ENCODE data around the gene GDPGP1.

GDPGP1 gene

GRCh38 chr15:90213122-90213817, 20.7 kb upstream of the GDPGP1 start:
- Histone ChIP-seq H3K79me2 (ENCODE audit: insufficient read depth, low read length) (no peaks in the 10 kb centered on the region), H3F3A (ENCODE audit: insufficient read depth, low read length) (no peaks in the 10 kb centered on the region), H3K36me3 (ENCODE audit: insufficient read depth, low read length) (peaks cover 9% of the 10 kb centered on the region), H3K27me3 (ENCODE audit: insufficient read depth, low read length) (no peaks in the 10 kb centered on the region), H3K9me3 (ENCODE audit: low read length) (no peaks in the 10 kb centered on the region), H2AFZ (ENCODE audit: low read length) (no peak overlapping the region), H3K9me2 (ENCODE audit: low read depth, low read length) (no peaks in the 10 kb centered on the region), H3K4me1 (ENCODE audit: insufficient read depth, low read length, severe bottlenecking) (peaks cover 76% of the 10 kb centered on the region), H3K4me3 (ENCODE audit: low read depth, low read length, poor library complexity, severe bottlenecking) (no peak overlapping the region), H3K27ac (ENCODE audit: low read depth, low read length, poor library complexity, severe bottlenecking) (peak overlapping the region; percentile 88), H4K20me1 (ENCODE audit: insufficient read depth, low read length) (no peaks in the 10 kb centered on the region), H3K4me2 (ENCODE audit: low read length) (peak overlapping the region; percentile 26; the same call in 1 of the 2 replicates), H3K9ac (ENCODE audit: low read length) (peak overlapping the region; percentile 25; the same call in 1 of the 2 replicates)
- TF ChIP-seq EZH2 (IDR thresholded peaks at IDR 0.05; ENCODE audit: borderline replicate concordance, low read length) (no peak), CTCF (IDR thresholded peaks at IDR 0.05; ENCODE audit: low read length) (no peak)

GRCh38 chr15:90213818-90214204, 20.2 kb upstream of the GDPGP1 start:
- Histone ChIP-seq H3K36me3 (ENCODE audit: insufficient read depth, low read length) (peaks cover 9% of the 10 kb centered on the region), H3K9me2 (ENCODE audit: low read depth, low read length) (no peaks in the 10 kb centered on the region), H4K20me1 (ENCODE audit: insufficient read depth, low read length) (no peaks in the 10 kb centered on the region), H3K27me3 (ENCODE audit: insufficient read depth, low read length) (no peaks in the 10 kb centered on the region), H3K4me3 (ENCODE audit: low read depth, low read length, poor library complexity, severe bottlenecking) (no peak overlapping the region), H3K9me3 (ENCODE audit: low read length) (no peaks in the 10 kb centered on the region), H3F3A (ENCODE audit: insufficient read depth, low read length) (no peaks in the 10 kb centered on the region), H2AFZ (ENCODE audit: low read length) (no peak overlapping the region), H3K4me2 (ENCODE audit: low read length) (peak overlapping the region; percentile 26; the same call in 1 of the 2 replicates), H3K27ac (ENCODE audit: low read depth, low read length, poor library complexity, severe bottlenecking) (peak overlapping the region; percentile 88), H3K79me2 (ENCODE audit: insufficient read depth, low read length) (no peaks in the 10 kb centered on the region), H3K9ac (ENCODE audit: low read length) (peak overlapping the region; percentile 25; the same call in 1 of the 2 replicates), H3K4me1 (ENCODE audit: insufficient read depth, low read length, severe bottlenecking) (peaks cover 76% of the 10 kb centered on the region)
- TF ChIP-seq CTCF (IDR thresholded peaks at IDR 0.05; ENCODE audit: low read length) (no peak), EZH2 (IDR thresholded peaks at IDR 0.05; ENCODE audit: borderline replicate concordance, low read length) (no peak)

- H4K20me1 ChIP-seq (ENCODE audit: insufficient read depth, low read length), result no peaks in the 10 kb centered on the region
- no peak overlapping the region for H3K4me3 ChIP-seq (ENCODE audit: low read depth, low read length, poor library complexity, severe bottlenecking)
- H3K4me1 ChIP-seq (ENCODE audit: insufficient read depth, low read length, severe bottlenecking), result peaks cover 80% of the 10 kb centered on the region
- H3K79me2 ChIP-seq (ENCODE audit: insufficient read depth, low read length), result no peaks in the 10 kb centered on the region
- no peak for TF ChIP-seq EZH2 (IDR thresholded peaks at IDR 0.05; ENCODE audit: borderline replicate concordance, low read length)
- peak; percentile 20; the same call in 1 of the 2 replicates for TF ChIP-seq CTCF (IDR thresholded peaks at IDR 0.05; ENCODE audit: low read length)
- peak overlapping the region; percentile 4; the same call in 1 of the 2 replicates for H3K4me2 ChIP-seq (ENCODE audit: low read length)
- H3F3A ChIP-seq (ENCODE audit: insufficient read depth, low read length), result no peaks in the 10 kb centered on the region
- H3K9ac ChIP-seq (ENCODE audit: low read length), result peak overlapping the region; percentile 0; the same call in 1 of the 2 replicates
- no peaks in the 10 kb centered on the region for H3K9me2 ChIP-seq (ENCODE audit: low read depth, low read length)
- no peaks in the 10 kb centered on the region for H3K27me3 ChIP-seq (ENCODE audit: insufficient read depth, low read length)
- peak overlapping the region; percentile 88 for H3K27ac ChIP-seq (ENCODE audit: low read depth, low read length, poor library complexity, severe bottlenecking)
- H3K9me3 ChIP-seq (ENCODE audit: low read length), result no peaks in the 10 kb centered on the region
- peaks cover 9% of the 10 kb centered on the region for H3K36me3 ChIP-seq (ENCODE audit: insufficient read depth, low read length)
- no peak overlapping the region for H2AFZ ChIP-seq (ENCODE audit: low read length)
Measured at GRCh38 chr15:90214553-90215196, 19.3 kb upstream of the GDPGP1 start.

Data from OCI-LY1 (cell line).